ENCODE measurements around the gene DCHS1.

The DCHS1 gene

DNA sequence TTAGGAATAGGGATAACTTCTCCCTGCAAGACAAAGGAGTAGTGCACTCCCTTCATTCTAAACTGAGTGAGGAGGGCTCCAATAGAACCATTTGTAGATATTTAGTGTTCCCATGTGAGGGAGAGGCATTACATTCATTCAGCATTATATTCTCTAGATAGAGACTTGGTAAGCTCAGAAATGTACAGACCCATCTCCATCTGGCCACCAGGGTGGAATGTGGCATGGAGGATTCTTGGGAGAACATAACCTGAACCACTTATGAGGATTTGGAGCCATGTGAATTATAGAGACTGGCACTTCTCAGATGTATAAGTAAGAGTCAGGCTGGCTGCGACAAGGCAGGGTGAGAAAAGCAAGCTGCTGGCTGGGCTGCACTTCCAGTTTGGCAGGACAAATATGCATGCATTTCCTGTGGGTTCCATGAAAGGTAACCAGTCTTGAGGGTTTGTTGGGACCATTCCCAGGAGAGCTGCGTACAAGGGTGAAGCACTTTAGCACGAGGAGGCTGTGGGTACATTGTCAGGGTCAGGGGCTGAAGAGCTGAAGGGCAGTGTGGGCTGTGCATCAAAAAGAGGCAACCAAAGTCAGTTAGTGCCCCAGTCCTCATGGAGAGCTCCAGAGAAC is 61.4 kb downstream of the DCHS1 start:
- DNase-seq (ENCODE audit: low read depth in 2 of 2) = no peak

DNA sequence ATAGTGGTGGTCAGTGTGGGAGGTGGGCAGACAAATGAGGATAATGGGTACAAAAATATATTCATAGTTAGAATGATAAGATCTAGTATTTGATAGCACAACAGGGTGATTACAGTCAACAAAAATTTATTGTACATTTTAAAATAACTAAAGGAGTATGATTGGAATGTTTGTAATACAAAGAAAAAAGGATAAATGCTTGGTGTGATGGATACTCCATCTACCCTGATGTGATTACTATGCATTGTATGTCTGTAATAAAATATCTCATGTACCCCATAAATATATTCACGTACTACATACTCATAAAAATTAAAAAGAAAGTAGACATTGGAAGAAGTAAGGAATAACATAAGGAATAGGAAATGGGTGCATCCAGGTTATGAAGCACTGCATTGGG is 67.6 kb downstream of the DCHS1 start:
- DNase-seq (ENCODE audit: low read depth in 2 of 2) = no peak

DNA sequence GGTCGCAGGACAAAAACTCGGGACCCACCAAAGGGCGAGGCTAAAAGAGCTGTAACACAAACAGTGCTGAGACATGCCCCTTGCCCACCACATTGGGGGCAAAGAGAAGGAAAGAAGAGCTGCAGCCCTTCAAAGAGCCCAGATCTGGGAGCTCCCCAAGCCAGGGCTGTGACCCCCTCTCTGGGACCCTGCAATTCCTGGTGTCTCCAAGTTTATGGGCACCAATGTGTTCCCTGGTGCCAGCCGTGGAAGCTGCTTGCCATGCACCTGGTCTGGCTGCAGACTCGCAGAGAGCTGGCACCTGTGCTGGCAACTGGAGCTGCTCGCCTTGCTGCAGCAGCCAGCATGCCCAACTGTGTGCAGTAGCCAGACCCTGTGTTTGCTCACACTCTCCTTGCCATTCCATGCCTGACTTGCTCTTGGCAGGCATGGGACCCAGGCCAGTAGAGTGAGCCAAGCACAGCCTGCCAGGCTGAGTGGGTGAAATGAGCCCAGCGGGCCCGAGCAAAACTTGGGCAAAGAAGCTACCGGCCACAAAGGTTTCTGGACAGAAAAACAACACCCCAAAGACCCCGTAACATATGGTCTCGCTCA is 68.2 kb downstream of the DCHS1 start:
- no peak for DNase-seq (ENCODE audit: low read depth in 2 of 2)

- no peak for DNase-seq (ENCODE audit: low read depth in 2 of 2)
These were observed 68.9 kb downstream of the DCHS1 start for GRCh38 chr11:6586434-6587359.

DNA sequence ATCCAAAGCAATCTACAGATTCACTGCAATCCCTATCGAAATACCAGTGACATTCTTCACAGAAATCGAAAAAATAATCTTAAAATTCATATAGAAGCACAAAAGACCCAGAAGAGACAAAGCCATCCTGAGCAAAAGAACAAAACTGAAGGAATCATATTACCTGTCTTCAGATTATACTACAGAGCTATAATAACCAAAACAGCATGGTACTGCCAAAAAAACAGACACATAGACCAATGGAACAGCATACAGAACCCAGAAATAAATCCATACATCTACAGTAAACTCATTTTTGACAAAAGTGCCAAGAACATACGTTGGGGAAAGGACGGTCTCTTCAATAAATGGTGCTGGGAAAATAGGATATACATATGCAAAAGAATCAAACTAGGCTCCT is 71.1 kb downstream of the DCHS1 start:
- no peak for DNase-seq (ENCODE audit: low read depth in 2 of 2)

DNA sequence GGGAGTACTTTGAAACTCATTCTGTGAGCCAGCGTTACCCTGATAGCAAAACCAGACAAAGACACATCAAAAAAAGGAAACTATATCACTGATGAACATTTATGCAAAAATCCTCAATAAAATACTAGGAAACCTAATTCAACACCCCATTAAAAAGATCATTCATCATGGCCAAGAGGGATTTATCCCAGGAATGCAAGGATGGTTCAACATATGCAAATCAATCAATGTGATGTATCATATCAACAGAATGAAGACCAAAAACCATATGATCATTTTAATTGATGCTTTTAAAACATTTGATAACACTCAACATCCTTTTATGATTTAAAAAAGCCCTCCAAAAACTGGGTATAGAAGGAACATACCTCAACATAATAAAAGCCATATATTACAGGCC is 72.0 kb downstream of the DCHS1 start:
- no peak for DNase-seq (ENCODE audit: low read depth in 2 of 2)

DNA sequence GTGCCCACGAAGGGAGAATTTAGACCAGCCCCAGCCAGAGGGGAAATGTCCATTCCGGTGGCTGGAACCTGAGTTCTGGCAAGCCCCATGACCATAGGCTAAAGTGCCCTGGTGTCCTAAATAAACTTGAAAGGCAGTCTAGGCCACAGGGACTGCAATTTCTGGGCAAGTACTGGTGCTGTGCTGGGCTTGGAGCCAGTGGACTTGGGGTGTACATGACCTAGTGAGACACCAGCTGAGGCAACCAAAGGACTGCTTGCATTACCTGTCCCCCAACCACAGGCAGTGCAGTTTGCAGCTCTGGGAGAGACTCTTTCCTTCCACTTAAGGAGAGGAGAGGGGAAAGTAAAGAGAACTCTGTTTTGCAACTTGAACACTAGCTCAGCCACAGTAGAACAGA is 75.9 kb downstream of the DCHS1 start:
- DNase-seq (ENCODE audit: low read depth in 2 of 2) = no peak

- no peak for DNase-seq (ENCODE audit: low read depth in 2 of 2)
These were observed 77.5 kb downstream of the DCHS1 start for GRCh38 chr11:6578134-6578533.

- no peak for DNase-seq (ENCODE audit: low read depth in 2 of 2)
These were observed 78.9 kb downstream of the DCHS1 start for GRCh38 chr11:6576471-6577373.

DNA sequence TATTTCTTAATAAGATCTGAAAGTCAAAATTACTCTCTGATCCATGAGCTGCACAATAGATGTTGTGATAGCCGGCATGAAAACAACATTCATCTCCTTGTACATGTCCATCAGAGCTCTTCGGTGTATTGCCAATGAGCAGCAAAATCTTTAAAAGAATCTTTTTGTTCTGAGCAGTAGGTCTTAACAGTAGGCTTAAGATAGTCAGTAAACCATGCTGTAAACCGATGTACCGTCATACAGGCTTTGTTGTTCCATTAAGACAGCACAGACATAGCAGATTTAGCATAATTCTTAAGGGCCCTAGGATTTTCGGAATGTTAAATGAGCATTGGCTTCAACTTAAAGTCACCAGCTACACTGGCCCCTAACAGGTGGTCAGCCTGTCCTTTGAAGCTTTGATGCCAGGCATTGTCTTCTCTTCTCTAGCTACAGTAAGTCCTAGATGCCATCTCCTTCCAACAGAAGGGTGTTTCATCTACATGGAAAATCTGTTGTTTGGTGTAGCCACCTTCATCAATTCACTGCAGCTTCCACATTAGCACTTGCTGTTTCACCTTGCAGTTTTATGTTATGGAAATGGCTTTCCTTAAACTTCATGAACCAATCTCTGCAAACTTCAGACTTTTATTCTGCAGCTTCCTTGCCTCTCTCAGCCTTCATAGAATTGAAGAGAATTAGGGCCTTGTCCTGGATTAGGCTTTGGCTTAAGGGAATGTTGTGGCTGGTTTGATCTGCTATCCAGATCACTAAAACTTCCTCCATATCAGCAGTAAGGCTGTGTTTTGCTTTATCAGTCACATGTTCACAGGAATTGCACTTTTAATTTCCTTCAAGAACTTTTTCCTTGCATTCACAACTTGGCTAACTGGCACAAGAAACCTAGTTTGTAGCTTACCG is 80.5 kb downstream of the DCHS1 start:
- no peak for DNase-seq (ENCODE audit: low read depth in 2 of 2)

GRCh38 chr11:6572215-6572614 is 83.4 kb downstream of the DCHS1 start:
- DNase-seq (ENCODE audit: low read depth in 2 of 2) = no peak

DNA sequence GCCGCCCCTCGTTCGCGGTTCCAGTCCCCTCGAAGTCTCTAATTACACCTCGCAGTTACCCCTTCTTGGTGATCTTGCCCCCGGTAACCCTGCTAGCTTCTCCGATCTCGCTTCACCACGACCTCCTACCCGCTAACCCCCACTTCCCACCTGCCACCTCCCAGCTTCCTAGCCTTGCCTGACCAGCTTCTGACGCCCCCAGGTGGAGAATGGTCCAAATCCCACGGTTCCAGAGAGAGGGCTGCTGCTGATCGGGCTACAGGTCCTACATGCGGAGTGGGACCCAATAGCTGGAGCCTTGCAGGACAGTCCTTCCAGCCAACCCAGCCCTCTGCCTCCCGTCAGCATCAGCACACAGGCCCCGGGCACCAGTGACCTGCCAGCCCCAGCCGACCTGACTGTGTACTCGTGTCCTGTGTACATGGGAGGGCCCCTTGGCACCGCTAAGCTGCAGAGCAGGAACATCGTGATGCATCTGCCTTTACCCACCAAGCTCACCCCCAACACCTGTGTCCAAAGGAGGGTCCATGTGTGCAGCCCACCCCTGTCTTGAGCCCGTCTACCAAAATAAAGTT is 84.1 kb downstream of the DCHS1 start:
- no peak for DNase-seq (ENCODE audit: low read depth in 2 of 2)
